SK-N-SH treated with all-trans-retinoic acid at 6 μM for 48 hours (cell line): ENCODE results near the gene PRRG4.

Experiments used
- CREB5 ChIP-seq: fragments of 250-450 bp; sonication (Bioruptor Pico); IDR thresholded peaks from 2 replicates; pipeline ENCODE4 v1.5.1; 2020; ENCODE audit warnings: low read depth, mild to moderate bottlenecking, moderate library complexity
- GLIS3 ChIP-seq: fragments of 250-450 bp; sonication (Bioruptor Pico); IDR thresholded peaks from 2 replicates; pipeline ENCODE4 v1.5.0; 2020; ENCODE audit warnings: mild to moderate bottlenecking, moderate library complexity
- PATZ1 ChIP-seq: fragments of 250-450 bp; sonication (Bioruptor Pico); IDR thresholded peaks from 2 replicates; pipeline ENCODE4 v1.8.0; 2020; ENCODE audit warnings: mild to moderate bottlenecking, moderate library complexity, borderline replicate concordance
- PPARA ChIP-seq: fragments of 250-450 bp; sonication (Bioruptor Pico); IDR thresholded peaks from 2 replicates; pipeline ENCODE4 v1.5.0; 2020; ENCODE audit warnings: mild to moderate bottlenecking, borderline replicate concordance
- RARB ChIP-seq: fragments of 250-450 bp; sonication (Bioruptor Pico); IDR thresholded peaks from 2 replicates; pipeline ENCODE4 v1.8.0; 2021; ENCODE audit warnings: mild to moderate bottlenecking, moderate library complexity
- SNAI2 ChIP-seq: fragments of 250-450 bp; sonication (Bioruptor Pico); IDR thresholded peaks from 2 replicates; pipeline ENCODE4 v1.5.0; 2020; ENCODE audit warnings: mild to moderate bottlenecking, moderate library complexity
- TCF4 ChIP-seq: fragments of 250-450 bp; sonication (Bioruptor Pico); IDR thresholded peaks from 2 replicates; pipeline ENCODE4 v1.8.0; 2021; ENCODE audit warnings: mild to moderate bottlenecking, moderate library complexity, borderline replicate concordance
- TSHZ2 ChIP-seq: fragments of 250-450 bp; sonication (Bioruptor Pico); IDR thresholded peaks from 2 replicates; pipeline ENCODE4 v1.5.0; 2020; ENCODE audit warnings: mild to moderate bottlenecking, moderate library complexity
- ZFP3 ChIP-seq: fragments of 250-450 bp; sonication (Bioruptor Pico); IDR thresholded peaks from 2 replicates; pipeline ENCODE4 v1.5.0; 2020; ENCODE audit warnings: mild to moderate bottlenecking, moderate library complexity
- ZFP30 ChIP-seq: fragments of 450-650 bp; formaldehyde crosslinking; IDR thresholded peaks from 2 replicates; pipeline ENCODE4 v1.5.0; 2022; ENCODE audit warnings: mild to moderate bottlenecking, moderate library complexity
- ZNF8 ChIP-seq: fragments of 450-650 bp; formaldehyde crosslinking; IDR thresholded peaks from 2 replicates; pipeline ENCODE4 v1.5.0; 2020; ENCODE audit warnings: mild to moderate bottlenecking, moderate library complexity

- TF ChIP-seq TCF4 (CRISPR knock-in tag) (no peak), CREB5 (CRISPR knock-in tag) (no peak), ZNF8 (CRISPR knock-in tag) (no peak), ZFP30 (CRISPR knock-in tag) (no peak), ZFP3 (CRISPR knock-in tag) (no peak), PPARA (CRISPR knock-in tag) (no peak), RARB (CRISPR knock-in tag) (no peak), TSHZ2 (CRISPR knock-in tag) (no peak), GLIS3 (no peak), SNAI2 (no peak), PATZ1 (no peak)
Observed at GRCh38 chr11:32827276-32827675, 2.5 kb upstream of the PRRG4 start.
